Lower lobe of right lung (tissue), 2 donors: ENCODE measurements around the gene TLK2. TPM values are rescaled to one million over a fixed set of nuclear protein-coding genes. Genes with fewer than 3 reads are reported as not detected.

Experiments used
- ATAC-seq, 2 donors: fragments of 200-7000 bp; cut with Tn5 transposase; one replicate each; pipeline ENCODE4 v1.9.1; 2020 to 2022; ENCODE audit warnings: mild to moderate bottlenecking in 2 of 2, moderate library complexity in 2 of 2
- DNase-seq: peaks from one replicate; pipeline ENCODE4 v3.0.0-alpha.2; 2020
- H3K27ac ChIP-seq: fragments of 200-600 bp; one replicate; pipeline ENCODE4 v1.8.0; 2022
- H3K27me3 ChIP-seq: fragments of 200-600 bp; one replicate; pipeline ENCODE4 v1.8.0; 2022; ENCODE audit warnings: low read depth
- H3K36me3 ChIP-seq: fragments of 200-600 bp; one replicate; pipeline ENCODE4 v1.8.0; 2022; ENCODE audit warnings: mild to moderate bottlenecking
- H3K4me1 ChIP-seq: fragments of 200-600 bp; one replicate; pipeline ENCODE4 v1.8.0; 2022
- H3K4me3 ChIP-seq: fragments of 200-600 bp; one replicate; pipeline ENCODE4 v1.8.0; 2022; ENCODE audit warnings: mild to moderate bottlenecking
- H3K9me3 ChIP-seq: fragments of 200-600 bp; one replicate; pipeline ENCODE4 v1.8.0; 2022
- CTCF ChIP-seq: fragments of 200-600 bp; IDR thresholded peaks from one replicate; pipeline ENCODE4 v1.8.0; 2022; ENCODE audit warnings: antibody characterized with exemption, mild to moderate bottlenecking
- intact Hi-C: fragments of 100-400 bp; cut with DNase I; formaldehyde crosslinking; loops from one replicate; pipeline ENCODE4 v1.11.0; 2022
- total RNA-seq: library from RNA; stranded (reverse); fragmentation: NEBNext Ultra II Directional; extraction: Animal tissue kit (Norgen Biotek cat#: 25700); gene quantifications from one replicate; pipeline ENCODE4 v1.2.1, GENCODE V29; 2021
- donor health status: DM: no; HTN: yes; CAD: no; lungs with severe emphysema.

TLK2 gene
- total RNA-seq, 1 donor from 2014 or later = 41.5 TPM

- no peak for TF ChIP-seq CTCF
- DNase-seq (no peak), ATAC-seq (no peak)
- Histone ChIP-seq H3K36me3 (no peaks in the 10 kb centered on the region), H3K9me3 (no peaks in the 10 kb centered on the region), H3K4me1 (peaks cover 36% of the 10 kb centered on the region), H3K27ac (no peak overlapping the region), H3K27me3 (peaks cover 14% of the 10 kb centered on the region), H3K4me3 (no peak overlapping the region)
- intact Hi-C loops = no loop called here
These were observed 151.9 kb downstream of the TLK2 start for GRCh38 chr17:62630365-62631085.

GRCh38 chr17:62631086-62631935, 152.7 kb downstream of the TLK2 start:
- Histone ChIP-seq H3K4me1 (peaks cover 28% of the 10 kb centered on the region), H3K9me3 (no peaks in the 10 kb centered on the region), H3K27ac (no peak overlapping the region), H3K27me3 (peaks cover 14% of the 10 kb centered on the region), H3K4me3 (no peak overlapping the region), H3K36me3 (no peaks in the 10 kb centered on the region)
- intact Hi-C loops = no loop called here
- no peak for DNase-seq
- no peak for ATAC-seq
- TF ChIP-seq CTCF = no peak

DNA sequence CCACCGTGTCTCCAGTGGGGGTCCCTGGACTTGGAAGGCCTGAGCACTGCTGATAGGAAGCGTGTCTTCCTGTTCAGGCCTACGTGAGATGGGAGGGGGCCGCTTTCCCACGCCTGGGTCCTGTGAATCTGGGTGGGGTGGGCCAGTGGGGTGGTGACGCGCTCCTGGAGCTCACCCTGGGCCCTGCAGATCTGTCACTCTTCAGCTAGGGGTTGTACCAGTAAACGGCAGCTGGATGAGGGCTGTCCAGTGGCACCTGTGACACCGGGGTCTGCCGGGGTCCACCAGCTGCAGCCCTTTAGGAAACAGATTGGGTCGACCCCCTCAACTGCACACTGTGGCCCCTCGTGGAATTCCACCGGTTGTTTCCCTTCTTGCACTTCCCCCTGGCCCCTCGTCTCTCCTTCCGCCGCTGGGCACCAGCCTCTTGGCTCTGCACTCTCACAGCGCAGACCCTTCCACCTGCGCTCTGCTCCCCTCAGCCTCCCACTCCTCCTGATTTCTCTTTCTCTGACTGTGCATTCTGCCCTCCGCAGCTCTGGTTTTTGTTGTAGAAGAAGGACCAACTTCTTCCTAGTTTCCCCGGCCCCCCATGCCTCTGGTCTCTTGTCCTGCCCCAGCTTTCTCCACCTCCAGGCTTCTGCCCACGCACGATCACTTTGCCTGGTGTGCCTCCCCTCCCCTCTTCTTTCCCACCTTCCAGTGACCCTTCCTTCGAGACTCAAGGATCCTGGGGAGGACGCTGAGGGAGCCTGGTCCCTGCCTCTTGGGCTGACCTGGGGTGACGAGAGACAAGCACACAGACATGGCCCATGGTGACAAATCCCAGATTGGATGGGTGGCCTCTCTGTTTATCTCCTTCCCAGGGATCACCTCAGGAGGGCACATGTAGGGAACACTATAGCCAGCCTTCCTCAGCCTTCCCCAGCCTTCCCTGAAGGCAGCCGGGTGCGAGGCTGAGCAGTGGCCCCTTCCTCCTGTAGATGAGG, 153.6 kb downstream of the TLK2 start:
- Histone ChIP-seq H3K27me3 (peaks cover 14% of the 10 kb centered on the region), H3K36me3 (no peaks in the 10 kb centered on the region), H3K9me3 (no peaks in the 10 kb centered on the region), H3K4me1 (peaks cover 19% of the 10 kb centered on the region), H3K27ac (no peak overlapping the region), H3K4me3 (no peak overlapping the region)
- intact Hi-C loops = no loop called here
- no peak for TF ChIP-seq CTCF
- no peak for ATAC-seq
- DNase-seq = no peak

- ATAC-seq (no peak), DNase-seq (no peak)
- Histone ChIP-seq H3K4me3 (no peak overlapping the region), H3K27me3 (no peaks in the 10 kb centered on the region), H3K4me1 (peaks cover 5% of the 10 kb centered on the region), H3K27ac (no peak overlapping the region), H3K9me3 (no peaks in the 10 kb centered on the region), H3K36me3 (no peaks in the 10 kb centered on the region)
- TF ChIP-seq CTCF = no peak
- intact Hi-C loops = no loop called here
These were observed 159.2 kb downstream of the TLK2 start for GRCh38 chr17:62637809-62638208.

GRCh38 chr17:62641153-62641552, 162.5 kb downstream of the TLK2 start:
- Histone ChIP-seq H3K36me3 (no peaks in the 10 kb centered on the region), H3K4me1 (no peaks in the 10 kb centered on the region), H3K27me3 (no peaks in the 10 kb centered on the region), H3K9me3 (no peaks in the 10 kb centered on the region), H3K27ac (no peak overlapping the region), H3K4me3 (no peak overlapping the region)
- ATAC-seq = no peak
- TF ChIP-seq CTCF = no peak
- no peak for DNase-seq
- intact Hi-C loops = no loop called here
